NB4 (cell line): ENCODE results near the gene CENPB.

Experiments used
- CTCF ChIP-seq: IDR thresholded peaks from one replicate; pipeline ENCODE4 v1.5.1; 2012; ENCODE audit warnings: low read depth, low read length
- MAX ChIP-seq: IDR thresholded peaks from 2 replicates; pipeline ENCODE4 v1.6.1; 2011; ENCODE audit warnings: low read depth, low read length

- TF ChIP-seq CTCF (no peak), MAX (no peak)
These were observed 26.7 kb downstream of the CENPB start for GRCh38 chr20:3759884-3760283.
